GM18858 (cell line): ENCODE data around the gene FRMD5.

Source experiments
- ATAC-seq: cut with Tn5 transposase; IDR thresholded peaks from one replicate; pipeline ENCODE4 v1.9.1; 2021; ENCODE audit not compliant: unreplicated experiment

FRMD5 gene

DNA sequence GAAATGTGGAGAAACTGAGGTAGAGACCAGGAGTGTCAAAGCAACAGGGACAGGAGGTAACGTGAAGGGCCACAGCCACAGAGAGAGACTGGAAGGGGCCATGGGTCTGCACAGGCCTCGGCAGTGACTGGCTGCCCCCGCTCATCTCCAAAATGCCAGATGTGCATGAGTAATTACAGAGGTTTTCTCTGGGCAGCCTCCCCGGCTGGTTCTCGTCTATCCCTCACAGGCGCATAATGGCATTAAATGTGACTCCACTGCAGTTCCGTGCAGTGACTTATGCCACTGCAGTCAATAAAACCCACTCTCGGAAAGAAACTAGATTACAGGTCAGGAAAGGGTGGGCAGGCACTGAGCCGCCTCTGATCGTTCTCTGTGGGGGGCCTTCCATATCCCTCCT is 293.6 kb downstream of the FRMD5 start:
- no peak for ATAC-seq

DNA sequence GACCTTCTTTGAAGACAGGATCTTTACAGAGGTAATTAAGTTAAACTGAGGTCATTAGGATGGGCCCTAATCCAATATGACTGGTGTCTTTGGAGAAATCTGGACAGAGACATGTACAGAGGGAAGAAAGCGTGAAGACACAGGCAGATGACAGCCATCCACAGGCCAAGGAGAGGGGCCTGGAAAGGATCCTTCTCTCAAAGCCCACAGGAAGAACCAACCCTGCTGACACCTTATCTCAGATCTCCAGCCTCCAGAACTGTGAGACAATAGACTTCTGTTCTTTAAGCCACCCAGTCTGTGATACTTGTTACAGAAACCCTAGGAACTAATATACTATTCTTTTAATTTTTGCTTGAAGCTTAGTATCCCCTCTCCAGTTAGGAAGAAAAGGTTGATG is 294.1 kb downstream of the FRMD5 start:
- no peak for ATAC-seq

DNA sequence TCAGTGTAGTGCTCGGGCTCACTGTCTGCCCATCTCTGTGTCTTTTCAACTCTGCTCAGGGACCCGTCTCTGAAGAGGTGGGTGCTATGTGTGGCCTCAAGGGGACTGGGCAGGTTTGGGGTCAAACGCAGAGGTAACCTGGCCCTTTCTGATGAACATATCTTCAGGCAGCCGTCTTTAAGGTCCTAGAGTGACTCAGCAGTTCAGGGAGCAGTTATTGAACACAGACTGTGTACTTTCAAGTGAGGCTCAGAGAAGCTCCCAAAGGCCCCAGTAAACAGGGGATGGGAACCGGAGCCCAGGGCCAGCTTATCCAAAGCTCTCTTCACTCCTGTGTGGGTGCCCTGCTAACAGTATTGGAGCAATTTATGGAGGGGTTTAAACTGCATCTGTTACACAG is 295.1 kb downstream of the FRMD5 start:
- ATAC-seq, result no peak

DNA sequence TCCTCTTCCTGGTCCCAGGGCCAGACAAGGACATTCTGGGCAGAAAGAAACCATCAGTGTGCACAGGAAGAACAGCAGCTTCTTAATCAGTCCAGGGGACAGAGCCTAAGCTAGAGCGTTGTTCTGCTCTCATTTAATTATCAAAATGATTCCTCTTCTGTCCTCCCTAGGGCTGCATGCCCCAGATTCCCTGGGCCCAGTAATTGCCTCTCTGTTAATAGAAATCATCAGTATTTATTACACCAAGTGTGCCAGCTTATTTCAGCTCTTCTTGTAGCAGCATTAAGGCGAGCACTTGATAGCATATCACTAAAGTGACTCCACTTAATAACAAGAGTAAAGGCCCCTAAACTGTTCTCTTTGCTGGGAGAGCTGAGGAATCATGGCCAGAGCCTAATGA is 296.2 kb downstream of the FRMD5 start:
- ATAC-seq, result no peak

DNA sequence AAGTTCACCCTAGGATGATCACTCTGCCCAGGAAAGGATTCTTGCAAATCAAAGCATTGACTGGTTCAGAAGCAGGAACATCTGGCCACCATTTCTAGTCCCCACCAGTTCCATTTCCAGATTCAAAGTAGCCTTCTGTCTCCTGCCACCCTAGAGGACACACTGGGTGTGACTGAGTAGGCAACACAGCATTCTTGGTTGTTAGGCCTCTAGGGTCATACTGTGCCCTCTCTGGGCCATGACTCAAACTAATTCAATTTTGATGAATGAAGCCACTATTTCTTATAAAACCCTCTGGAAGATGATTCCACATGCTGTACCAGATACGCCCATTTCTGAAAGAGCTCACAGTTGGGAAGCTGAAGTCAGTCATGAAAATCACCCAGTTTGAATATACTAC is 298.5 kb downstream of the FRMD5 start:
- ATAC-seq, result no peak

DNA sequence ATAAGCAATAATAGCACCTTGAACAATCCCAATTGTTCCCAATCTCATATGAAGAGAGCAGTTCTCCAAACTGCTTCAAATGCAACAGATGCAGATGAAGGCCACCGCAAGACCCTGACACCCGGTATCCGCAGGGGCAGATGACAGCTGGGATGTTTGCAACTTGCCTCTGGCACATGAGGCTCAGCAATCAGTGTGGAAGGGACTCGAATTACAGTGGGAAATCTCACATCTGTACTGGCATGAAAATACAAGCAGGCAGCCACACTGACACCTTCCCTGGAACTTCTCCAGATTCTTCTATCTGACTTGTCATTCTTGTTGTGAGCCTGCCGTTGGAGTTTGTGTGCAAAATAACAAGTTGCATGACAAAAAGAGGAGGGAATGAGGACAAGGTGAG is 299.5 kb downstream of the FRMD5 start:
- no peak for ATAC-seq

DNA sequence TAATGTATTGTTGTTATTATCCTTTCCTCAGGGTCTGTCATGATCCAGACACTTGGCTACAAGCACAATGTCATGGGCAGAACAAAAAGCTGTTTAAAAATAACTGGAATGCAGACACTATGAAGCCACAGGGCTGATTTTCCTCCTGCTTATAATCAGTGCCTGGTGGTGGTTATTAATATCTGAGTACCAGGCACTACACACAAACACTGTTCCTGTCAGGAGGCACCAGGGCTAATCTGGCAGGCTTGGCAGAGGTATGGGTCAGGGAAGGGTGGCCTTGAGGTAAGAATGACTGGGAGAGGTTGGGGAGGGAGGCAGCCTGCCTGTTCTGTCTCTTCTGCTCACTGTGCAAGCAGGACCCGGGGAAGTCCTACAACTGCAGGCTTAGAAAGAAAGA is 301.1 kb downstream of the FRMD5 start:
- no peak for ATAC-seq

DNA sequence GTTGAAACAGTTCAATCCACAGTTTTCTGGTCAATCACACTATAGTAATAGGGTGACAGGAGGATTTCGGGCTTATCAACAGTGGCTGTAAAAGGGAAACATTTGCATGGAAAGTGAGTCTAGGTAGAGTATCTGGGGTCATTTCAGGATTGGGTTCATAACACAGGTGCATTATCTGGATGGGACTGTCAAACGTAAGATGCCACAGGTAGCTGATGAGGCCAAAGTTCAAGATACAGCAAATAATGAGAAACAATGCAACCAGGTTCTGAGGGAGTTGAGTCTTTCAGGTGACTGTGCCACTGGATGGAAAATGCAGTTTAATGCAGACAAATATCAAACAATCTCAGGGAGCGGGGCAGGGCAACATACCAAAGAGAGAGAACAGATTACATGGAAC is 306.0 kb downstream of the FRMD5 start:
- ATAC-seq, result no peak

DNA sequence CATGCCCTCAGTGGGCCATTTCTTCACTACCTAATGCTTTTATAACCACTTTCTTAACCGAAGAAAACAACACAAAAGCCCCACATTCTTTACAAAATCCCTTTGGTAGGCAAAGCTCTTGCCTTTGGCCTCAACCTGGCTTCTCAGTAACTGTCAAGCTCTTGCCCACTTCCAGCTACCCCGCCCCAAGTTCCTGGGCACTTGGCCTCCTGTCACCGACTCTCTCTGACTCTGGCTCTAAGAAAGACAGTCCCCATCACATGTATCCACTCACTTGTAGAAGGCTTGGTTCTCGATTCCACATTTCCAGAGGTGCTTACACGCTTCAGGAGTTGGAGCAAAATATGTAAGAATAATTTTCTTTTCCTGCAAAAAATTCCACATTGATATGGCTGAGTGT is 307.2 kb downstream of the FRMD5 start:
- ATAC-seq, result no peak

DNA sequence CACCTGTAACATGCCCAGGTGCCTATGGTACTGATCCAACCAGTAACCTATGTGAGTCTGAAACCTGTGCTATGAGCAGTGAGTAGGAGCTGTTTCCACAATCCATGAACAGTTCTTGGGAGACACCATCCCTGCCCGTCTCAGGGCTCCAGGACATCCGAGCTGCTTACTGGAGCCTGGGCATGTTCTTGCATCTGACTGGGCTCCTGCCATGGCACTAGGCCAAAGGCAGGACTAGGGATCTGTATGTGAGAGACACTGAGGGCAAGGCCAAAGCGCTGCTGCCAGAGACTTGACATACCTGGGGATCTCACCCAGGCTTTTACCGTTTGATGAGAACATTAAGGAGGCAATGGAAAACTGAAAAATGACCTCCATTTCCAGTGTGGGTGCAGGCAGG is 308.5 kb downstream of the FRMD5 start:
- ATAC-seq, result no peak

DNA sequence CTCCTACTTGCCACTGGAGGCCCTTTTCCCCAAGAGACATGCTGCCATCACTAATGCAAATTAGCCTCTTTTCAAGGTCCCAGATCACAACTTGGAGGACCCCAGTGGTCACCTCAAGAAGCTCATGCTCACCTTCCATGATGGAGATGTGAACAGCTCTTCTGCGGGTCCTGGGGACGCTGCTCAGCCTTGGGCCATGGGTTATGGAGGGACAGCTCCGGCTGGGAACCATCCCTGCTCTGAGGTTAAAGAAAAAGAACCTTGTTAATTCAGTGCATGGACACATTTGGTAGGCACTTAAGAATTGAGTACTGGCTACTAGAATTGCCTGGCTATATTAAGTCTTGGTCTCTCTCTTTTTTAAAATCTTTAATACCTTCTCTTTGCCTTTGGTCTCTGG is 311.5 kb downstream of the FRMD5 start:
- no peak for ATAC-seq

DNA sequence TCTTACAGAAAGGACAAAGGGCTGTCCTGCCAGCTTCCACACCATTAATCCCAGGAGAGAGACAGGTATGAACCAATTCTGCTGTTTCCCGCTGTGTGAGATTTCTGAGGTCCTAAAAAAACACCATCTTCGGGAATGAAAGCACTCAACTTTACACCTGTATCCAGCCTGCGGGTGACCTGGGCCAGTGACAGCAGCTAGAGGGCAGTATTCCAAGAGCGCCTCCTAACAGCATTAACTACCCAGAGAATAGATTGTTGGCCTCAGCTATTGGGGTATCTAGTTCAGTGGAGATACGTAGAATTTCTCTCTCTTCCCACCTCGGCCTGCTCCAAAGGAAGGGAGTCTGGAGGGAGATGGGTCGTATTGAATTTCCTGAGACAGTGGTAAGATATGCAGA is 313.1 kb downstream of the FRMD5 start:
- ATAC-seq, result no peak

DNA sequence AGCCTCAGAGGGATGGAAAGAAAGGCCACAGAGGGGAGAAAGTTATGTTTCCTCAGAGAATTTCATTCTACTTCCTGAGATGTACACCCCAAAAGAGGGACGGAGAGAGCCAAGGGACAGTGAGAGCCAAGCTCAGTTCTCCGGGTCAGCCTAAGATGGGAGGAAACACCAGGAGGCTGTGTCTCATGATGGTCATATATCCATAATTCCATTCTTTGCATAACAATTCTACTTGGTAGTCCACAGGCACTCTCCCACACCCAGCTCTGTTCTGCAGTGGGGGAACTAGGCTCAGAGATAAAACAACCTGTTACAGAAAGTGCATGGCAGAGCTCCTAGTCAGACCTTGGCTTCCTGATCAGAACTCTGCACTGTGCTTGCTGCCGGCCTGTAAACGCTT is 313.8 kb downstream of the FRMD5 start:
- no peak for ATAC-seq

DNA sequence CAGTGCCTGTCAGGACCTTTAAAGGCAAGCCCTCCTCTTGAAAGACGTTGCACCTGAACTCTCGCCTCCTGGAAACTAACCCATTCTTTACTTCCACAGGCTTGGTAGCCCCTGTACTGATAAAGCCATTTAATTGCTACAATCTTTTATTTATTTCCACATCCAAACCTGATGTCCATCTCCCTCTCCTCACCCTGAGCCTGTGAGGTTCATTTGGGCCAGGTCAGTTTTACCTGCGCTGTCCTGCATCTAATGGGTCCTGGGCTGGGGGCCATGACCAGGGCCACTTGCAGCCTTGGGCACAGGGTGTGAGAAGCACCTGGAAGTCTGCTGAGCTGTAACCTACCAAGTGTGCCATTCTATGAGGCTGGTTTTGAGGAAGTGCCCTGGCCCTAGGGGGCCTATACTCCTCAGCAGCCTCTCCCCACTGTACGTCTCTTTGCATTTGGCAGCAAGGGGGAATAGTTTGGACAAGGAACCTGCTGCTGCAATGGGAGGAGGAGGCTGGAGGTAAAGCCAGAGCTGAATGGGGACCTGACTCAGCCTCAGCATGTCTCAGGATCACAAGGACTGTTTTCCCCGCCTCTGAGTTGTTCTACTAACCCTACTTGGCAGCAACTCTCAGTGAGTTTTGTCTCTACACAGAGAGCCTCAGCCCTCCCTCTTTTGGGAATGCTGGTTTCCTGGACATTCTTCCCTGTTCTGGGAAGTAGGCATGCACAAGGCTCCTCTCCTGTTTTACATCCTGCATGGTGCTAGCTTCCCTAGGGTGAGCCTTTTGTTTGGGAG is 314.5 kb downstream of the FRMD5 start:
- ATAC-seq, result no peak

DNA sequence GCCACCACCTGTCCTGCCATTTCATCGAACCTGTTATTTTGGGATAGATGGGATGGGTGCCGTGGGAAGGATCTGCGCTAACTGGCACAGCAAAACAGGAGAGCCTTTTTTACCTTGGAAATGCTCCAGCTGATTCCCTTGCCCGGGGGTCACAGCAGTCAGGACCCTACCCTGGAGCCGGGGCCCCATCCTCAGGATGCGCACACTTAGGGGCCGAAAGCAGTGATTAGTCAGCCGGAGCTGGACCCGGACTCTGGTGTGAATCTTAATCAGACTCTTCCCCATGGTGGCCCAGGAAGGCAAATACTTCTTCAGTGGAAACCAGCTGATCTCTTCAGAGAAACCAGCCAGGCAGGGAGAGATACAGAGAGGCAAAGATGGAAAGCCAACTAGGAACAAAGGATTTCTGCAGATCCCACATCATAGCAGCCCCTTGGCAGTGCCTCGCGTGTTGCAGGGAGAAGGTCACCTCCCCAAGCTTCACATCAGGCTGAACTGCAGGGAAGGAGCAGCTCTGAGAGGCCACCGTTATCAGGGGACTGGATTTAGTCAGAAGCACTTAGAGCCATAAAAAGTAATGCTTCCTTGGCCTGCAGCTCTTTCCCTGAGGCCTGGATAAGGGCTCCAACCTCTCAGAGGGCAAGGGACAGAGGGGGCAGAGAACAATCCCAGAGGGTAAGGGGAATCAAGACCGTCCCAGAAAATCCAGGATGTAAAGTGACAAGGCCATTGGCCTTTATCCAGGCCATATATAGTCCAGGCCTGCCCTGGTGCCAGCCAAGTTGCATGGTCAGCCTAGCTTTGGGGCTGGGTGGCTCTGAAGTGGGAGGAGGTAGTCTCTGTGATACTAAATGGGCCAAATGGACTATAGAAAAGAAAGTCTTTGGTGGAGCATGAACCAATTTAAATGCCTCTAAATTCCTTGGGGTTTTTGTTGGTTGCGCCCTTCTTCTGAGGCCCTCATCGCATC is 315.4 kb downstream of the FRMD5 start:
- no peak for ATAC-seq

DNA sequence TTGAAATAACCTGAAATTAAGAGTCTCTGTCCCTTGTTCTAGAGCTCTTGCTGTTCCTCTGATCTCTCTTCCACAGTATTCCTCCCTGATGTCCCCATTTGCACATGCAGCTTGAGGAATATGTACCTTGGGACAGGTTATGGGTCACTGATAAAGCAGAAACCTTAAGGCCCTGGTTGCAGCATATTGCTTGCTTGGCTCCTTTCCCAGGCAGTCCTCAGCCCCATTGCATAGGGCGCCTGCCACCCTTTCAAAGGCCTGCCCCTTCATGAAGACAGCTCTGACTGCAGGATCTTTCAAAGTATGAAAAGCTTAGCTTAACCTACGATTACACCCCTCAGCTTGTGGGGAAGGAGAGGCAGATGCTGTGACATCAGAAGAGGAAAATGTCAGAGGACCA is 316.6 kb downstream of the FRMD5 start:
- ATAC-seq, result no peak

DNA sequence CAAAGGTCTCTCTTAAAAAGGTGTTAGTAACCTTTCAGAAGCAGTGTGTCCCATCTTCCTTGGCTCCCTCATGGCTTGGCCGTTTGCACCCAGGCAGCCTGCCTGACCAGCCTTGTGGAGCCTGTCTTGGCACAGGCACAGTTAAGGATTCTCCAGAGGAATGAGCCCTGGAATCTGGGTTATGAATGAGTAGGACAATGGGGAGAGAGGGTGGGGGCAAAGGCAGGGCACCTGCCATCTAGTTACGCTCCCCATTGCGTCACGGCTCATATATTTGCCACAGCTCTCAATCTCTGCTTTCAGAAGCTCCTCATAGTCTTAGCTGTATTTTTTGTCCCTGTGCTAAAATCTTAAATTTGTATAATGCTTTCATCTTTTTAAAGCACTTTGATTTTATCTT is 317.7 kb downstream of the FRMD5 start:
- no peak for ATAC-seq

DNA sequence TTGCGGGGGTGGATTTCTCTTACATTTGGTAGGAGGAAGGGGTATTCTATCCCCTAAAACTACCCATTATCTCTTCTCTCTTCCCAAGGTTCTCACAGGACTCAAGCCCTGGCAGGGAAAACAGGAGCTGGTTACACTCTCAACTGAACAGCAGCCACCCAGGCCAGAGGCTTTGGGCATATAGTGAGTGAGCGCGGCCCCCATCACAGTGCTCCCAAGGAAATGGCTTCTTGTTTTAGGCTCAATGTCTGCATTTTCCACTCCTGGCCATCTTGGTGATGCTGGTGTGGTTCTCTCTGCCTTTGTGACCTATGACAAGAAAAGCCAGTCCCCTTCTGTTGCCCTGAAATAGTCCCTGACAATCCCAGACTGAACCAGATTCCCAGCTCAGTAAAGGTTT is 318.2 kb downstream of the FRMD5 start:
- ATAC-seq, result no peak

DNA sequence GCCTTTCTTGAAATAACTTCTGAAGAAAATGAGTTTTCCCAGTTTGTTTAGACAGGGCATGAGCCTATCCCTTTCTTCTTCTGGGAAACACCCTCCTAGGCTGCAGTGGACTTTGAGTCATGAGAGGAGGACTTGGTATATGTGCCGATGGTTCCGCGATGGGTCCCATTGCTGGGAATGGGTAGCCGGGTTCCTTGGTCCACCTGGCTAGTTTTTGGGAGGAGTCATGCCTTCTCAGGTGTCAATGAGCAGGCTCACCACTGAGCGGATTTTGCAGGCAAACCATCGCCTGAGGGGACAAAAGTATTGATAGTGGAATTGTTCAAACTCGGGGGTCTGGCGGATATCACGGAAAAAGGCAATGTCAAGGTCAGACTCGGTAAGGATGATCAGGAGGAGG is 321.4 kb downstream of the FRMD5 start:
- ATAC-seq, result no peak

DNA sequence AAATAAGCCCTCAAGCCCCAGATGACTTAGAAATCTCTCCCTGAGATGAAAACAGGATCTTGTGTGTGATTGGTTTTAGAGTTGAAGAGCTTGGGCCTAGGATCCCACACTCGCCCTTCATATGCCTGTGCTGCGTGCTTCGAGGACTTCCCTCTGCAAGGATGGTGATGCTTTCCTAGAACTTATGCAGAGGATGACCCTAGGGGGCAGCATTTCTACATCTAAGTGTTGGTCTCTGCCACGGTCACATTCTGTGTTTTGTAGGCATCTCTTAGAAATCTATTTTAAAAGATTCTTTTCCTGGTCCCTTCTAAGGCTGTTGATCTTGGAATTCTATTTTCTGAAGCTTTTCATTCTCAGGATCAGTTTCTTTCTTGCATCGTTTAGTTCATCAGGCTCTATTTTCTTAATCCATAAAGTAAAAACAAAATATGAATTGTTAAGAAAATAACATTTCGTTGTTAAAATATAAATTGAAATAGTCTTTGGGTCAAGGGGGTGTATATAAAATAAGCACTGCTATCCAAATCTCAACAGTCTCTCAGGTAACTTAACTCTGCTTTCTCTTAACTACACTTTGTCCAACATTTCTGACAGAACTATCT is 322.6 kb downstream of the FRMD5 start:
- no peak for ATAC-seq

DNA sequence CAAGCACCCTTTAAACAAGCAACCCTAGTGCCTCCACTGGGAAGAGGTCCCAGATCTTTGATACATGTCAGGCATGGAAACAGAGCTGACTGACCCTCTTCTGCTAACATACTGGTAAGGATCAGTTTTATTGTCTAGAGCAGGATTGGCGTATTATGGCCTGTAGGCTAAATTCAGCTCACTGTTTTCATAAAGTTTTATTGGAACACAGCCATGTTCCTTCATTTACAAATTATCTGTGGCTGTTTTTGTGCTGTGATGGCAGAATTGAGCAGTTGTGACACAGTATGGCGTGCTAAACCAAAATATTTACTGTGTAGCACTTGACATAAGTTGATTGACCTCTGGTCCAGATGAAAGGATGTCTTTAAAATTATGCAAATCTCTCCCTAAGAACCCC is 323.2 kb downstream of the FRMD5 start:
- no peak for ATAC-seq

DNA sequence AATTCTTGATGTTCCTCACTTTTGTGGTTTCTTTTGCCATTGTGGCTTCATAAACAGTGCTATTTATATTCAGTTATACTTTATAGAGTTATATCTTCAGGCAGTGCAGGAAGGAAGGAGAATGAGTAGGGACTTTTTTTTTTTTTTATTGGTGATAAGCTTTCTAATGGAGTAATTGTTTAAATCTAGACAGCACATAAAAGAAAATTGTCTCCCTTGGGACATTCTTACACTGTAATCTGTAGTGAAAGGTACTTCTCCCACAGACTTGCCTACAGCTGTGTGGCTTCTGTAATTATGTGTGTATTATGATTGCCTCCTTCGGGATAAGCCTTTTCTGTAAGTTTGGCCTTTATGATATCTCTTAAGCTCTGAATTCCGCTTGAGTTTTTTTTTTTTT is 326.7 kb downstream of the FRMD5 start:
- no peak for ATAC-seq
